ENCODE measurements around the gene UBR7.
"Not testable (repeated sequence)": the region's sequence is repeated elsewhere in the genome, so short reads cannot be mapped to it uniquely, and the experiment has no call there.

Gene UBR7, protein sequence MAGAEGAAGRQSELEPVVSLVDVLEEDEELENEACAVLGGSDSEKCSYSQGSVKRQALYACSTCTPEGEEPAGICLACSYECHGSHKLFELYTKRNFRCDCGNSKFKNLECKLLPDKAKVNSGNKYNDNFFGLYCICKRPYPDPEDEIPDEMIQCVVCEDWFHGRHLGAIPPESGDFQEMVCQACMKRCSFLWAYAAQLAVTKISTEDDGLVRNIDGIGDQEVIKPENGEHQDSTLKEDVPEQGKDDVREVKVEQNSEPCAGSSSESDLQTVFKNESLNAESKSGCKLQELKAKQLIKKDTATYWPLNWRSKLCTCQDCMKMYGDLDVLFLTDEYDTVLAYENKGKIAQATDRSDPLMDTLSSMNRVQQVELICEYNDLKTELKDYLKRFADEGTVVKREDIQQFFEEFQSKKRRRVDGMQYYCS

DNA sequence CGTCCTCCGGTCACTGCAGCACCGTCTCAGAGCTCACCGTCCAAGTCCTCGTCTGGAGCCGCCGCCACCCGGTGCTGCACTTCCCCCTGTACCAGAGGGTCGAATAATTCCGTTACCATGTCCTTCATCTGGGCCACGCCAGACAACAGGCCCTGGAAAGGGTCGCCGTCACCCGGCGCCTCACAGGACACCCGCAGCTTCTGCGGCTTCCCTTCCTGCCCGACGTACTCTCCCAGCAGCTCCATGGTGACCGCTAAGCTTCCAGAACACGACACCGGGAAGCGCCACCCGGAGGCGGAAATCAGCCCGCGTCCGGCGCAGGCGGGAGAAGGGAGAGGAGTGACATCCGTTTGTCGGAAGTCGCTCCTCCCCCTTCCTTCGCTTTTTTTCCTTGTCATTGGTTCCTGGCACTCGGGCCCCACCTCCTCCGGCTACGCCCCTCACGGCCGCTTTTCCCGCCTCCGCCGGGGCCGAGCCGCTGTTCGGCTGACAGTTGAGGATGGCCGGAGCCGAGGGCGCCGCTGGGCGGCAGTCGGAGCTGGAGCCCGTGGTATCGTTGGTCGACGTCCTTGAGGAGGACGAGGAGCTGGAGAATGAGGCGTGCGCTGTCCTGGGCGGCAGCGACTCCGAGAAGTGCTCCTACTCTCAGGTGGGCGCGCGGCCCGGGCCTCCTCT lies at the start of gene UBR7, which contains the start of gene GON7:
Gene UBR7 (plus strand): TSS at position 464 of the 675 bp plus-strand sequence. CDS start 36 bp downstream, at position 500.
Gene GON7 (minus strand): TSS at position 273 of the 675 bp plus-strand sequence. CDS start 28 bp downstream, at position 245.
- Histone ChIP-seq H3K4me1 (ENCODE audit: insufficient read depth, low read length) (peaks cover 45% of the 10 kb centered on the region), H3K36me3 (ENCODE audit: insufficient read depth, low read length) (peaks cover 33% of the 10 kb centered on the region), H3K27me3 (ENCODE audit: insufficient read depth, low read length, poor library complexity) (no peaks in the 10 kb centered on the region), H3K4me2 (ENCODE audit: insufficient read depth, low read length) (peak within 1 kb of the TSS; percentile 73), H2AFZ (ENCODE audit: low read depth, low read length) (peak within 1 kb of the TSS; percentile 86), H4K20me1 (ENCODE audit: insufficient read depth, low read length) (peaks cover 26% of the 10 kb centered on the region; the same call in 1 of the 2 replicates), H3K9me3 (ENCODE audit: insufficient read depth, low read length, severe bottlenecking) (no peaks in the 10 kb centered on the region), H3K79me2 (ENCODE audit: insufficient read depth, low read length) (peaks cover 86% of the 10 kb centered on the region), H3K4me3 (ENCODE audit: low read depth in 1 of 2, low read length in 2 of 2) (peak within 1 kb of the TSS; percentile 82 to 89), H3K9ac (ENCODE audit: low read depth, low read length) (peak within 1 kb of the TSS; percentile 85), H3K27ac (ENCODE audit: low read length) (peak within 1 kb of the TSS; percentile 88)
- peak; percentile 89 for ATAC-seq (ENCODE audit: insufficient read depth, low read depth)
- TF ChIP-seq, protein P1, sequence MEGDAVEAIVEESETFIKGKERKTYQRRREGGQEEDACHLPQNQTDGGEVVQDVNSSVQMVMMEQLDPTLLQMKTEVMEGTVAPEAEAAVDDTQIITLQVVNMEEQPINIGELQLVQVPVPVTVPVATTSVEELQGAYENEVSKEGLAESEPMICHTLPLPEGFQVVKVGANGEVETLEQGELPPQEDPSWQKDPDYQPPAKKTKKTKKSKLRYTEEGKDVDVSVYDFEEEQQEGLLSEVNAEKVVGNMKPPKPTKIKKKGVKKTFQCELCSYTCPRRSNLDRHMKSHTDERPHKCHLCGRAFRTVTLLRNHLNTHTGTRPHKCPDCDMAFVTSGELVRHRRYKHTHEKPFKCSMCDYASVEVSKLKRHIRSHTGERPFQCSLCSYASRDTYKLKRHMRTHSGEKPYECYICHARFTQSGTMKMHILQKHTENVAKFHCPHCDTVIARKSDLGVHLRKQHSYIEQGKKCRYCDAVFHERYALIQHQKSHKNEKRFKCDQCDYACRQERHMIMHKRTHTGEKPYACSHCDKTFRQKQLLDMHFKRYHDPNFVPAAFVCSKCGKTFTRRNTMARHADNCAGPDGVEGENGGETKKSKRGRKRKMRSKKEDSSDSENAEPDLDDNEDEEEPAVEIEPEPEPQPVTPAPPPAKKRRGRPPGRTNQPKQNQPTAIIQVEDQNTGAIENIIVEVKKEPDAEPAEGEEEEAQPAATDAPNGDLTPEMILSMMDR (IDR thresholded peaks at IDR 0.05; ENCODE audit: borderline replicate concordance, extremely low read depth, low read length, poor library complexity, severe bottlenecking), result peak; percentile 41
- TF ChIP-seq EZH2 (IDR thresholded peaks at IDR 0.05; ENCODE audit: borderline replicate concordance, low read depth, low read length, severe bottlenecking), result no peak
- DNase-seq, result peak; percentile 95

DNA sequence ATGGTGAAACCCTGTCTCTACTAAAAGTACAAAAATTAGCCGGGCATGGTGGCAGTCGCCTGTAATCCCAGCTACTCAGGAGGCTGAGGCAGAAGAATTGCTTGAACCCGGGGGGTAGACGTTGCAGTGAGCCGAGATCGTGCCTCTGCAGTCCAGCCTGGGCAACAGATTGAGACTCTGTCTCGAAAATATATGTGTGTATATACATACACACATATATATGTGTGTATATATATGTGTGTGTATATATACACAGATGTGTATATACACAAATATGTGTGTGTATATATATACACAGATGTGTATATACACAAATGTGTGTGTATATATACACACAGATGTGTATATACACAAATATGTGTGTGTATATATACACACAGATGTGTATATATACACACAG lies 48.7 kb upstream of the UBR7 start:
- H3K79me2 ChIP-seq (ENCODE audit: insufficient read depth, low read length); H3K27me3 ChIP-seq (ENCODE audit: insufficient read depth, low read length, poor library complexity); H3K9ac ChIP-seq (ENCODE audit: low read depth, low read length); ATAC-seq (ENCODE audit: insufficient read depth, low read depth); H3K4me2 ChIP-seq (ENCODE audit: insufficient read depth, low read length); H2AFZ ChIP-seq (ENCODE audit: low read depth, low read length); H3K4me3 ChIP-seq (ENCODE audit: low read depth in 1 of 2, low read length in 2 of 2); H3K9me3 ChIP-seq (ENCODE audit: insufficient read depth, low read length, severe bottlenecking); H3K4me1 ChIP-seq (ENCODE audit: insufficient read depth, low read length); DNase-seq; H3K27ac ChIP-seq (ENCODE audit: low read length); H4K20me1 ChIP-seq (ENCODE audit: insufficient read depth, low read length); H3K36me3 ChIP-seq (ENCODE audit: insufficient read depth, low read length): not testable (repeated sequence)

DNA sequence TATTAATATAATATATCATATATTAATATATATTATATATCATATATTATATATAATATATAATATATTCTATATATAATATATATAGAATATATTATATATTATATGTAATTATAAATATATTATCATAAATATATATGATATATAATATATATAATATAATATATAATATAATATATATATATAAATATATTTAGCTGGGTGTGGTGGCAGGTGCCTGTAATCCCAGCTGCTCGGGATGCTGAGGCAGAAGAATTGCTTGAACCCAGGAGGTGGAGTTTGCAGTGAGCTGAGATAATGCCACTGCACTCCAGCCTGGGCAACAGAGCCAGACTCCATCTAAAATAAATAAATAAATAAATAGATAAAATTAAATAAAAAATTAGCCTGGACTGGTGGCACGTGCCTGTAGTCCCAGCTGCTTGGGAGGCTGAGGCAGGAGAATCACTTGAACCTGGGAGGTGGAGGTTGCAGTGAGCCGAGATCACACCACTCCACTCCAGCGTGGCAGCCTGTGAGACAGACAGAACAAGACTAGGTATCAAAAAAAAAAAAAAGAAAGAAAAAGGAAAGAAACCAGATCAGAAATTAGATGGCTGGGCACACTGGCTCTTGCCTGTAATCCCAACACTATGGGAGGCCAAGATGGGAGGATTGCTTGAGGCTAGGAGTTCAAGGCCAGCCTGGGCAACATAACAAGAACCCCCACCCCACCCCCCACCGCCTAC lies 47.3 kb upstream of the UBR7 start:
- not testable (repeated sequence) for H3K27ac ChIP-seq (ENCODE audit: low read length); H3K36me3 ChIP-seq (ENCODE audit: insufficient read depth, low read length); H3K4me3 ChIP-seq (ENCODE audit: low read depth in 1 of 2, low read length in 2 of 2); DNase-seq; H3K4me2 ChIP-seq (ENCODE audit: insufficient read depth, low read length); H3K9me3 ChIP-seq (ENCODE audit: insufficient read depth, low read length, severe bottlenecking); H2AFZ ChIP-seq (ENCODE audit: low read depth, low read length); ATAC-seq (ENCODE audit: insufficient read depth, low read depth); H3K79me2 ChIP-seq (ENCODE audit: insufficient read depth, low read length); H4K20me1 ChIP-seq (ENCODE audit: insufficient read depth, low read length); H3K27me3 ChIP-seq (ENCODE audit: insufficient read depth, low read length, poor library complexity); H3K4me1 ChIP-seq (ENCODE audit: insufficient read depth, low read length); H3K9ac ChIP-seq (ENCODE audit: low read depth, low read length)

DNA sequence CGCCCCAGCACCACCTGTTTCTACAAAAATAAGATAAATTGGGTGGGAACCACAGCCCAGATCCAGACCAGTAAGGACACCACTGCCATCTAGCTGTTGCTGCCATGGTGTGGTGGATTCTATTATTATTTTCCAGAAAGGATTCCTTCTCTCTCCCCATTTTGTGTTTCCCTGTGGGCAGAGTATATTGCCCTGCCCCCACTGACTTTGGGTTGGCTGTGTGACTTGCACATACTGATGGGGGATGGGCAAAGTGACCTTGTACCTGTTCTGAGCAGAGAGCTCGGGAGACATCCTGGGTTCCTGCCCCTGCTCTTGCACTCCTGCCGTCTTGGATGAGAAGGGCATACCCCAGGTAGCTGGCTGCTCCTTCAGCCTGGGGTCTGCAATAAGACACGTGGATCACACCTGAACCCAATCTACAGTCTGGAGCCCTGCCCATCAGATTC lies 46.7 kb upstream of the UBR7 start:
- Histone ChIP-seq H2AFZ (ENCODE audit: low read depth, low read length) (no peak overlapping the region), H3K79me2 (ENCODE audit: insufficient read depth, low read length) (no peaks in the 10 kb centered on the region), H3K4me3 (ENCODE audit: low read depth in 1 of 2, low read length in 2 of 2) (no peak overlapping the region), H4K20me1 (ENCODE audit: insufficient read depth, low read length) (no peaks in the 10 kb centered on the region), H3K4me1 (ENCODE audit: insufficient read depth, low read length) (no peaks in the 10 kb centered on the region), H3K9ac (ENCODE audit: low read depth, low read length) (no peak overlapping the region), H3K4me2 (ENCODE audit: insufficient read depth, low read length) (no peak overlapping the region), H3K36me3 (ENCODE audit: insufficient read depth, low read length) (no peaks in the 10 kb centered on the region), H3K9me3 (ENCODE audit: insufficient read depth, low read length, severe bottlenecking) (no peaks in the 10 kb centered on the region), H3K27me3 (ENCODE audit: insufficient read depth, low read length, poor library complexity) (no peaks in the 10 kb centered on the region), H3K27ac (ENCODE audit: low read length) (no peak overlapping the region)
- TF ChIP-seq, protein P1 (IDR thresholded peaks at IDR 0.05; ENCODE audit: borderline replicate concordance, extremely low read depth, low read length, poor library complexity, severe bottlenecking), result peak; percentile 48
- TF ChIP-seq EZH2 (IDR thresholded peaks at IDR 0.05; ENCODE audit: borderline replicate concordance, low read depth, low read length, severe bottlenecking), result no peak
- ATAC-seq (ENCODE audit: insufficient read depth, low read depth) (no peak), DNase-seq (no peak)

Data from DND-41 (cell line).